H1 (cell line): ENCODE measurements around the gene TC2N. TPM values are rescaled to one million over a fixed set of nuclear protein-coding genes. Genes with fewer than 3 reads are reported as not detected.

ENCODE experiments used
- CTCF ChIA-PET: fragments of 300-600 bp; sonication (Branson Sonifier 250); formaldehyde crosslinking; loops from one replicate; lab custom pipeline; 2021; ENCODE audit not compliant: partially characterized antibody; lab: Charles Lee
- POLR2A ChIA-PET: fragments of 300-600 bp; sonication (Branson Sonifier 250); formaldehyde crosslinking; loops from one replicate; lab custom pipeline; 2021; ENCODE audit warnings: inconsistent platforms; ENCODE audit not compliant: partially characterized antibody; lab: Charles Lee
- DNase-seq, 2 experiments: peaks; one replicate each; pipeline versions ENCODE4 v3.0.0 to v3.0.0-alpha.2; 2010 to 2022; ENCODE audit warnings: low spot score in 2 of 2, low read depth in 1 of 2, mixed read lengths in 1 of 2
- FAIRE-seq: peaks from 2 replicates; lab custom pipeline; 2011; peaks lifted over from hg19 to GRCh38; lab: Jason Lieb, UNC
- H2AFZ ChIP-seq: 2 replicates; pipeline ENCODE4 v1.8.1; 2012; ENCODE audit warnings: low read length, inconsistent platforms
- H2AK5ac ChIP-seq: 2 replicates; pipeline ENCODE4 v1.6.1; 2013; ENCODE audit warnings: low read depth, low read length
- H2BK120ac ChIP-seq: replicated peaks from 2 replicates; pipeline ENCODE3; 2013; ENCODE audit warnings: low read depth, low read length, inconsistent platforms
- H2BK12ac ChIP-seq: 2 replicates; pipeline ENCODE4 v1.6.1; 2013; ENCODE audit warnings: low read depth, low read length
- H2BK15ac ChIP-seq: 2 replicates; pipeline ENCODE4 v1.6.1; 2013; ENCODE audit warnings: low read length
- H2BK20ac ChIP-seq: 2 replicates; pipeline ENCODE4 v1.6.1; 2013; ENCODE audit warnings: low read length
- H2BK5ac ChIP-seq: 2 replicates; pipeline ENCODE4 v1.6.1; 2013; ENCODE audit warnings: low read depth, low read length
- H3K14ac ChIP-seq: 2 replicates; pipeline ENCODE4 v1.6.1; 2013; ENCODE audit warnings: inconsistent platforms; ENCODE audit not compliant: insufficient read length
- H3K18ac ChIP-seq: 2 replicates; pipeline ENCODE4 v1.6.1; 2013; ENCODE audit warnings: low read length; ENCODE audit errors: extremely low read depth
- H3K23ac ChIP-seq: 2 replicates; pipeline ENCODE4 v1.6.1; 2013; ENCODE audit warnings: inconsistent platforms; ENCODE audit not compliant: insufficient read length
- H3K23me2 ChIP-seq: 2 replicates; pipeline ENCODE4 v1.6.1; 2013; ENCODE audit warnings: low read depth, low read length
- H3K27ac ChIP-seq: 2 replicates; pipeline ENCODE4 v1.6.1; 2011; ENCODE audit warnings: low read depth, low read length, inconsistent platforms
- H3K27me3 ChIP-seq, 4 experiments: replicated peaks in 1 of 4; 1 replicate in 1 of 4; 2 replicates in 3 of 4; pipeline versions ENCODE4 v1.6.1 to v1.8.1; 2011 to 2013; ENCODE audit warnings: low read length in 3 of 4, mild to moderate bottlenecking in 3 of 4, inconsistent platforms in 2 of 4, mixed read lengths in 2 of 4, moderate library complexity in 1 of 4; ENCODE audit not compliant: control insufficient read depth in 3 of 4, insufficient read depth in 3 of 4; ENCODE audit errors: extremely low read depth in 1 of 4
- H3K36me3 ChIP-seq, 4 experiments: 2 replicates each; pipeline versions ENCODE4 v1.6.1 to v1.8.1; 2011 to 2013; ENCODE audit warnings: mild to moderate bottlenecking in 4 of 4, low read length in 3 of 4, moderate library complexity in 2 of 4, control low read depth in 1 of 4, inconsistent platforms in 1 of 4; ENCODE audit not compliant: insufficient read depth in 4 of 4, control insufficient read depth in 2 of 4
- H3K4ac ChIP-seq: replicated peaks from 2 replicates; pipeline ENCODE3; 2013; ENCODE audit warnings: low read length, low read depth, mixed read lengths, inconsistent platforms; ENCODE audit not compliant: insufficient read length
- H3K4me1 ChIP-seq, 4 experiments: replicated peaks in 1 of 4; 1 replicate in 1 of 4; 2 replicates in 3 of 4; pipeline versions ENCODE4 v1.6.1 to v1.8.1; 2011 to 2013; ENCODE audit warnings: low read length in 3 of 4, inconsistent platforms in 2 of 4, mixed read lengths in 1 of 4; ENCODE audit not compliant: insufficient read depth in 4 of 4, control insufficient read depth in 3 of 4
- H3K4me2 ChIP-seq, 2 experiments: 2 replicates each; pipeline versions ENCODE4 v1.6.1 to v1.8.1; 2011 to 2013; ENCODE audit warnings: low read depth in 2 of 2, low read length in 2 of 2, control low read depth in 1 of 2, inconsistent platforms in 1 of 2, mild to moderate bottlenecking in 1 of 2; ENCODE audit not compliant: insufficient read depth in 1 of 2
- H3K4me3 ChIP-seq, 4 experiments: fragments of 200-600, 300-600 bp in 1 of 4; sonication (generic), shearing (Covaris generic), sonication (Bioruptor Twin) in 1 of 4; 2 replicates each; pipeline versions ENCODE4 v1.5.1 to v1.8.1; 2011 to 2016; ENCODE audit warnings: low read length in 4 of 4, low read depth in 3 of 4, control low read depth in 2 of 4, inconsistent platforms in 2 of 4, mild to moderate bottlenecking in 2 of 4, mixed read lengths in 1 of 4, moderate library complexity in 1 of 4; ENCODE audit not compliant: insufficient read depth in 2 of 4; ENCODE audit errors: extremely low read depth in 1 of 4
- H3K56ac ChIP-seq: replicated peaks from 2 replicates; pipeline ENCODE3; 2013; ENCODE audit warnings: low read depth, mild to moderate bottlenecking, mixed read lengths, low read length, inconsistent platforms; ENCODE audit not compliant: insufficient read length
- H3K79me1 ChIP-seq: 2 replicates; pipeline ENCODE4 v1.6.1; 2013; ENCODE audit warnings: low read depth, low read length, control low read depth
- H3K79me2 ChIP-seq, 2 experiments: 2 replicates each; pipeline versions ENCODE4 v1.6.1 to v1.8.1; 2012 to 2013; ENCODE audit warnings: low read length in 2 of 2, mild to moderate bottlenecking in 2 of 2, inconsistent platforms in 1 of 2; ENCODE audit not compliant: insufficient read depth in 2 of 2, control insufficient read depth in 1 of 2
- H3K9ac ChIP-seq, 4 experiments: replicated peaks in 1 of 4; 1 replicate in 1 of 4; 2 replicates in 3 of 4; pipeline versions ENCODE4 v1.6.1 to v1.8.1; 2011 to 2013; ENCODE audit warnings: low read depth in 3 of 4, low read length in 3 of 4, control low read depth in 2 of 4, mild to moderate bottlenecking in 2 of 4, moderate library complexity in 2 of 4, inconsistent platforms in 1 of 4; ENCODE audit errors: extremely low read depth in 1 of 4
- H3K9me3 ChIP-seq, 2 experiments: 2 replicates each; pipeline versions ENCODE4 v1.6.1 to v1.8.1; 2012 to 2013; ENCODE audit warnings: mild to moderate bottlenecking in 2 of 2, moderate library complexity in 2 of 2, control low read depth in 1 of 2, inconsistent platforms in 1 of 2, low read depth in 1 of 2, low read length in 1 of 2, mixed read lengths in 1 of 2; ENCODE audit not compliant: insufficient read depth in 2 of 2
- H4K20me1 ChIP-seq, 2 experiments: replicated peaks in 1 of 2; 2 replicates each; pipeline versions ENCODE3 to v1.8.1; 2011 to 2013; ENCODE audit warnings: inconsistent platforms in 2 of 2, low read length in 2 of 2, mild to moderate bottlenecking in 1 of 2; ENCODE audit not compliant: insufficient read depth in 2 of 2, control insufficient read depth in 1 of 2
- H4K5ac ChIP-seq: 2 replicates; pipeline ENCODE4 v1.6.1; 2013; ENCODE audit warnings: low read length, low read depth, mixed read lengths, inconsistent platforms; ENCODE audit not compliant: insufficient read length
- H4K8ac ChIP-seq: 2 replicates; pipeline ENCODE4 v1.8.0; 2013; ENCODE audit warnings: mild to moderate bottlenecking, moderate library complexity, low read length, inconsistent platforms; ENCODE audit not compliant: insufficient read depth; ENCODE audit errors: extremely low read depth
- H4K91ac ChIP-seq: replicated peaks from 2 replicates; pipeline ENCODE3; 2013; ENCODE audit warnings: low read length, mixed read lengths, inconsistent platforms; ENCODE audit not compliant: insufficient read length
- PHF8 ChIP-seq: fragments of 200-600 bp; sonication (generic); conservative IDR thresholded peaks from 2 replicates; pipeline ENCODE4 v1.7.1; 2012; ENCODE audit warnings: low read depth, mild to moderate bottlenecking, inconsistent platforms, low read length, moderate library complexity
- WGBS, 2 experiments: shearing (Covaris generic) in 1 of 2; methylation state at CpG; one replicate each; pipeline versions ENCODE4 v1.1.6 to v1.1.7; 2013 to 2015; ENCODE audit warnings: low lambda C conversion rate in 2 of 2, mixed read lengths in 2 of 2, inconsistent platforms in 1 of 2, low coverage in 1 of 2, missing lambda C conversion rate in 1 of 2; ENCODE audit not compliant: insufficient replicate concordance in 2 of 2, insufficient coverage in 1 of 2, insufficient read length in 1 of 2; ENCODE audit errors: extremely low coverage in 1 of 2, missing lambda C conversion rate in 1 of 2; 5-methylcytosine and 5-hydroxymethylcytosine counted together
- polyA plus RNA-seq, 7 experiments: library from polyadenylated mRNA; depleted of rRNA in 3 of 7; stranded (reverse) in 5 of 7; unstranded in 2 of 7; fragments of >200 nt in 5 of 7; fragments of 200-250 nt in 2 of 7; gene quantifications; 1 replicate in 5 of 7; 2 replicates in 1 of 7; 4 replicates in 1 of 7; pipeline versions ENCODE4 v1.2.1 to v1.2.3, GENCODE V29; 2011 to 2013; ENCODE audit warnings: missing spikeins in 2 of 7, mixed read lengths in 2 of 7
- total RNA-seq: library from RNA; stranded (reverse); fragmentation: NEBNext Ultra II Directional; extraction: Animal tissue kit (Norgen Biotek cat#: 25700); gene quantifications from 2 replicates; pipeline ENCODE4 v1.2.1, GENCODE V29; 2021
- TF ChIP-seq, protein P1 (sequence below): IDR thresholded peaks from 2 replicates; pipeline ENCODE4 v1.6.1; 2011; ENCODE audit warnings: low read length, improper control_type of control experiment

The TC2N gene
- total and polyA plus RNA-seq, 2 of the 8 experiments (the other 6 are each of a cell fraction or from before 2014, with no cell fraction given): 9.7 to 36.2 TPM

DNA sequence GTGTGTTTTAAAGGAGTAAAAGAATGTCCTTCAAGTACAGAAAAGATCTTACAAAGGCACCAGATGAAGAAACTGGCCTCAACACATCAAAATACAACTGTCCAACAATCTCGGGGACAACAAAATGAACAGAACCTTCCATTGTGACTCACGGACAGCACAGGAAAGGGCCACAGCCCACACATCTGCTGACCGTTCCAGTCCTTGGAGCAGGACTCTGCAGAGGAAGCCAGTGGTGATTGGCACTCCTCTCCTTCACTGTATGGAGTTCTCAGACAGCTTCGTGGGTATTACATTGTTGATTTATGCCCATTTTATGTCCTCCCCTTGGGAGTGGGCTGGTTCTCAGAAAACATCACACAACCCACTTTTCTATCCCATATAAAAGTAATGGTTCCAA, 32.5 kb upstream of the TC2N start:
- Histone ChIP-seq H3K9me3 (no peaks in the 10 kb centered on the region), H3K36me3 (no peaks in the 10 kb centered on the region), H2BK12ac (no peak overlapping the region), H3K56ac (no peak overlapping the region), H2BK120ac (no peak overlapping the region), H4K20me1 (peaks cover 0 to 2% of the 10 kb centered on the region in 2 experiments), H2BK5ac (no peak overlapping the region), H3K4me2 (no peak overlapping the region), H3K14ac (no peak overlapping the region), H3K4ac (no peak overlapping the region), H3K4me3 (no peak overlapping the region), H3K23me2 (no peaks in the 10 kb centered on the region), H4K5ac (no peak overlapping the region), H3K27me3 (peaks cover 0 to 1% (median 0%) of the 10 kb centered on the region in 4 experiments; a peak in 1 of 7 replicates), H4K8ac (no peak overlapping the region), H3K79me2 (no peaks in the 10 kb centered on the region), H2BK15ac (0 out of 2 replicates have a peak overlapping the region, but pooled peaks have one; percentile 50), H4K91ac (no peak overlapping the region), H2BK20ac (no peak overlapping the region), H3K18ac (no peak overlapping the region), H3K79me1 (no peaks in the 10 kb centered on the region), H3K27ac (no peak overlapping the region), H3K4me1 (peaks cover 0 to 4% (median 1%) of the 10 kb centered on the region in 4 experiments; a peak in 3 of 7 replicates), H3K23ac (no peak overlapping the region), H2AFZ (no peak overlapping the region), H3K9ac (no peak overlapping the region), H2AK5ac (no peak overlapping the region)
- no peak for TF ChIP-seq PHF8
- TF ChIP-seq, protein P1, sequence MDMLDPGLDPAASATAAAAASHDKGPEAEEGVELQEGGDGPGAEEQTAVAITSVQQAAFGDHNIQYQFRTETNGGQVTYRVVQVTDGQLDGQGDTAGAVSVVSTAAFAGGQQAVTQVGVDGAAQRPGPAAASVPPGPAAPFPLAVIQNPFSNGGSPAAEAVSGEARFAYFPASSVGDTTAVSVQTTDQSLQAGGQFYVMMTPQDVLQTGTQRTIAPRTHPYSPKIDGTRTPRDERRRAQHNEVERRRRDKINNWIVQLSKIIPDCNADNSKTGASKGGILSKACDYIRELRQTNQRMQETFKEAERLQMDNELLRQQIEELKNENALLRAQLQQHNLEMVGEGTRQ: no peak
- WGBS, 2 experiments: 96% methylated on average over 4 of the region's 4 CpGs; no CpG with 5 or more reads in 1 of the 2 experiments
- CTCF ChIA-PET: interaction anchor here (0.7 to 3.0 kb wide), 12 partner anchors 8 to 481 kb away, joined by 3 to 13 read pairs (median 4); no protein-coding TSS in a partner anchor
- DNase-seq: no peak
- no peak for FAIRE-seq
- POLR2A ChIA-PET: no interaction called here
